Measurements from ENCODE around the gene MTMR1.

The MTMR1 gene

DNA sequence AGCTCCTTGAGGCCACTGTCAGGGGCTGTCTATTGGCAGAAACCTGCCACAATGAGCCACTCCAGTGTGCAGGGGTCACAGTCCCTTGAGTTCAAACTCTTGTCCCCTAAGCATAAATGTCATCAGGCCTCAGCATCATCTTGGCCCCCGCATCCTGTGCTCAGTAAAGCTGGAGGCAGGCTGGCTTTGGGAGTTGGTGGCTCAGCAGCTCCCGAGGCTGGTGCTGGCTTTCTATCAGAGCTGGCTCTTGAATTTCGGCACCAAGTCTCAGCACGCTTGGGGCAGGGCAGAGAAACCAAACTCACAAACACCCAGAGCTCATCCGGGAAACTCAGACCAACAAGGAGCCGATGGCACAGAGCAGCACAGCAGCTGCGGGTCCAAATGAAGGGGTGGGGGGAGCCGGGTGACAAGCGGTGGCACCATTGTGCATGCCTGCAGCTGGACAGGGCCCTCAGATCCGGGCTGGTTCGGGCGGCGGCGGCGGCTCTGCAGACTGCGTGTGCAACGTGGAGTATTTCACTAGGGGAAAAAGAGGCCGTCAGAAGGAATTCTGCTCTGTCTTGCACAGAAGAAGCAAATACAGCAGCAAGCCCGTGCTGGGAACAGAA, 75.5 kb downstream of the MTMR1 start:
- TF ChIP-seq CSDC2 (CRISPR knock-in tag; IDR thresholded peaks at IDR 0.05): no peak
- ATAC-seq: no peak

DNA sequence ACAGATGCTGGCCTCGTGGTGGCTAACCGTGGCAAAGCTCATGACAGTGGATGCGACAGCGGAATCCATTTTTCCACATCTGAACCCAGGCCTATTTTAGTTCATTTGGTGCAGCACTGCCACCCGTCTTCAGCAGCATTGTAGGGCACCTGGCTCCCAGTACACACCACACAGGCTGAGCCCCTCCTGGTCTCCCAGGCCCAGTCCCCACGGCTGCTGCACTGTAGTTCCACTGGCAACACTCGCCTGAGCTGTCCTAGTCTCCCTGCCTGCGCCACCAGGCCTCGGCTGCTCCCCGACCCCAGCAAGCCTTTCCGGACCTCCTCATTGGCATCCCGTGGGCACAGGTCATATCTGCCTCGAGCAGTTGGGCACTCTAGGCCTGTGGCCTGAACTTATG, 76.2 kb downstream of the MTMR1 start:
- TF ChIP-seq, protein P1, sequence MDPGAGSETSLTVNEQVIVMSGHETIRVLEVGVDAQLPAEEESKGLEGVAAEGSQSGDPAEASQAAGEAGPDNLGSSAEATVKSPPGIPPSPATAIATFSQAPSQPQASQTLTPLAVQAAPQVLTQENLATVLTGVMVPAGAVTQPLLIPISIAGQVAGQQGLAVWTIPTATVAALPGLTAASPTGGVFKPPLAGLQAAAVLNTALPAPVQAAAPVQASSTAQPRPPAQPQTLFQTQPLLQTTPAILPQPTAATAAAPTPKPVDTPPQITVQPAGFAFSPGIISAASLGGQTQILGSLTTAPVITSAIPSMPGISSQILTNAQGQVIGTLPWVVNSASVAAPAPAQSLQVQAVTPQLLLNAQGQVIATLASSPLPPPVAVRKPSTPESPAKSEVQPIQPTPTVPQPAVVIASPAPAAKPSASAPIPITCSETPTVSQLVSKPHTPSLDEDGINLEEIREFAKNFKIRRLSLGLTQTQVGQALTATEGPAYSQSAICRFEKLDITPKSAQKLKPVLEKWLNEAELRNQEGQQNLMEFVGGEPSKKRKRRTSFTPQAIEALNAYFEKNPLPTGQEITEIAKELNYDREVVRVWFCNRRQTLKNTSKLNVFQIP (CRISPR knock-in tag; IDR thresholded peaks at IDR 0.05; ENCODE audit: borderline replicate concordance, low read depth): no peak
- TF ChIP-seq ISL1 (CRISPR knock-in tag; IDR thresholded peaks at IDR 0.05) (no peak), TCF4 (CRISPR knock-in tag; IDR thresholded peaks at IDR 0.05; ENCODE audit: borderline replicate concordance) (no peak), ESRRG (CRISPR knock-in tag; IDR thresholded peaks at IDR 0.05) (no peak)
- TF ChIP-seq, protein P2, sequence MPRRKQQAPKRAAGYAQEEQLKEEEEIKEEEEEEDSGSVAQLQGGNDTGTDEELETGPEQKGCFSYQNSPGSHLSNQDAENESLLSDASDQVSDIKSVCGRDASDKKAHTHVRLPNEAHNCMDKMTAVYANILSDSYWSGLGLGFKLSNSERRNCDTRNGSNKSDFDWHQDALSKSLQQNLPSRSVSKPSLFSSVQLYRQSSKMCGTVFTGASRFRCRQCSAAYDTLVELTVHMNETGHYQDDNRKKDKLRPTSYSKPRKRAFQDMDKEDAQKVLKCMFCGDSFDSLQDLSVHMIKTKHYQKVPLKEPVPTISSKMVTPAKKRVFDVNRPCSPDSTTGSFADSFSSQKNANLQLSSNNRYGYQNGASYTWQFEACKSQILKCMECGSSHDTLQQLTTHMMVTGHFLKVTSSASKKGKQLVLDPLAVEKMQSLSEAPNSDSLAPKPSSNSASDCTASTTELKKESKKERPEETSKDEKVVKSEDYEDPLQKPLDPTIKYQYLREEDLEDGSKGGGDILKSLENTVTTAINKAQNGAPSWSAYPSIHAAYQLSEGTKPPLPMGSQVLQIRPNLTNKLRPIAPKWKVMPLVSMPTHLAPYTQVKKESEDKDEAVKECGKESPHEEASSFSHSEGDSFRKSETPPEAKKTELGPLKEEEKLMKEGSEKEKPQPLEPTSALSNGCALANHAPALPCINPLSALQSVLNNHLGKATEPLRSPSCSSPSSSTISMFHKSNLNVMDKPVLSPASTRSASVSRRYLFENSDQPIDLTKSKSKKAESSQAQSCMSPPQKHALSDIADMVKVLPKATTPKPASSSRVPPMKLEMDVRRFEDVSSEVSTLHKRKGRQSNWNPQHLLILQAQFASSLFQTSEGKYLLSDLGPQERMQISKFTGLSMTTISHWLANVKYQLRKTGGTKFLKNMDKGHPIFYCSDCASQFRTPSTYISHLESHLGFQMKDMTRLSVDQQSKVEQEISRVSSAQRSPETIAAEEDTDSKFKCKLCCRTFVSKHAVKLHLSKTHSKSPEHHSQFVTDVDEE (CRISPR knock-in tag; IDR thresholded peaks at IDR 0.05): no peak
- ATAC-seq: no peak

DNA sequence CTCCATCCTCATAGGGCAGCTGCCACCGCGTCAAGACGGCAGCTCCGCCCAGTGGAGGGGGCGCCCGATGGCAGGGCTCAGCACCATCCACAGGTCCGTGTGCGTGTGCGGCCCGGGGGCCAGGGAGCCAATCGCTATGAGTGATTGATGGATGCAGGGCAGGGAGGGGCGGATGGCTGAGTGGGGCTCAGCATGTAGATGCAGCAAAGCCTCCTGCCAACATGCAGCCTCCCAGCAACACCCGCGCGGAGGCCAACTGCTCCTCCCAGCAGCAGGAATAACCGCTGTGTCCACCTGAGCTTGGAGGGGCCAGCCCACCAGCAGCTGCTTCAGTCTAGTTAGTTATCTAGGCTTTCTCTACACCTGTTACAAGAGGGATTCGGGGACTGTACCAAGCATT, 77.4 kb downstream of the MTMR1 start:
- TF ChIP-seq TOX (CRISPR knock-in tag; IDR thresholded peaks at IDR 0.05; ENCODE audit: borderline replicate concordance): no peak
- TF ChIP-seq TCF4 (CRISPR knock-in tag; IDR thresholded peaks at IDR 0.05; ENCODE audit: borderline replicate concordance): no peak
- no peak for TF ChIP-seq SNAI2 (CRISPR knock-in tag; IDR thresholded peaks at IDR 0.05)
- no peak for ATAC-seq

DNA sequence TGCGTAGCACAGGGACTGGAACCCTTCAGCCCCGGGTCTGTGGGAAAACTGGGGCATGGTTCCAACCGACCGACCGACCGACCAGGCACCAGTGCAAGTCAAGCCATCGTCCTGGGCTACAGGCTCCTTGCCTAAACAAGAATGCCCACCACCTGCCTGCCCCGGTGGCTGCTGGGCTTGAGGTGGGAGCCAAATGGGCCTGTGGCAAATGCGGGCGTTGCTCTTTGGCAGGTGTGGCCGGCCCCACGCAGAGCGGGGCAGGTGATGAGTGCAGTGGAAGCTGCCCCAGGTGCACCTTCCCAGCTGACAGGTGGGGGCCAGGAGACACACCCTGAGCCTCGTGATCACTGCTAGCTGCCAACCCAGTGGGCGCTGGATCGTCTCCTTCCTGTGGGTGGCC, 77.9 kb downstream of the MTMR1 start:
- ATAC-seq: no peak
- TF ChIP-seq BACH2 (CRISPR knock-in tag; IDR thresholded peaks at IDR 0.05; ENCODE audit: borderline replicate concordance) (no peak), ZNF70 (CRISPR knock-in tag; IDR thresholded peaks at IDR 0.05) (no peak), CSDC2 (CRISPR knock-in tag; IDR thresholded peaks at IDR 0.05) (no peak), ESRRG (CRISPR knock-in tag; IDR thresholded peaks at IDR 0.05) (no peak), ZNF565 (CRISPR knock-in tag; conservative IDR thresholded peaks at IDR 0.05; ENCODE audit: low read depth) (no peak)
- TF ChIP-seq, protein P3, sequence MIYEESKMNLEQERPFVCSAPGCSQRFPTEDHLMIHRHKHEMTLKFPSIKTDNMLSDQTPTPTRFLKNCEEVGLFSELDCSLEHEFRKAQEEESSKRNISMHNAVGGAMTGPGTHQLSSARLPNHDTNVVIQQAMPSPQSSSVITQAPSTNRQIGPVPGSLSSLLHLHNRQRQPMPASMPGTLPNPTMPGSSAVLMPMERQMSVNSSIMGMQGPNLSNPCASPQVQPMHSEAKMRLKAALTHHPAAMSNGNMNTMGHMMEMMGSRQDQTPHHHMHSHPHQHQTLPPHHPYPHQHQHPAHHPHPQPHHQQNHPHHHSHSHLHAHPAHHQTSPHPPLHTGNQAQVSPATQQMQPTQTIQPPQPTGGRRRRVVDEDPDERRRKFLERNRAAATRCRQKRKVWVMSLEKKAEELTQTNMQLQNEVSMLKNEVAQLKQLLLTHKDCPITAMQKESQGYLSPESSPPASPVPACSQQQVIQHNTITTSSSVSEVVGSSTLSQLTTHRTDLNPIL (CRISPR knock-in tag; IDR thresholded peaks at IDR 0.05; ENCODE audit: low read depth): no peak

DNA sequence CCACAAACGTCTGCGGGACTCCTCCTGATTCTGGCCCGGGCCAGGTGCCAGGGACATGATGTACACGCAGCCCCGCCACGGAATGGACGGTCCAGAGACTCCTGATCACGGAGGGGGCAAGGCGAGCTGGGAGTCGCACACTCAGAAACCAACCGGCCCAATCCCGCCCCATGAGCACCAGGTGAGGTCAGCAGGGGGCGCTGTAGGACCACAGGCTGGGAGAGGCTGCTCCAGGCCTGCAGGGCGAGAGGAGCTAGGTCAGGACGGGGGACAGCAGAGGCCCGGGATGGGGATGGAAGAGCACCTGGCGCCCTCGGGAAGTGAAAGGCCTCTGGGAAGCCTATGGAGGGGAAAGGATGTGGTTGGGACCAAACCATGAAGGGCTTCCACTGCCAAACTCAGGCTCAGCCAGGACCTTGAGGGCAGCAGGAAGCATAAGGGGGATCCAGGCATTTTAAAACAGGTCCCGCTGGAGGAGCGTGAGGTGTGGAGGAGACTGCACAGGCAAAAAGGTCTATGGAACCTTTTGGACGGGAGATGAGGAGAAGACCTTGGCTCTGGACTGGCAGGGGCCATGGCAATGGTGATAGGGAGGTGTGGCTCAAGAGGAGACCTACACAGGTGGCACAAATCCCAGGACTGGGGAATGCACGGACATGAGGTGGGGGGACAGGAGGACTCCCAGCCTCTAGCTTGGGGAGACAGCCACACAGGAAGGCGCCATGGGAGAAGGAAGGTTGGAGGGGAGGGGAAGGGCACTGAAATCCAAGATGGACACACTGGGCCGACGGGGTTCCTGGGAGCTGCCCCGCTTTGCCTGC, 79.2 kb downstream of the MTMR1 start:
- TF ChIP-seq, protein P3 (CRISPR knock-in tag; IDR thresholded peaks at IDR 0.05; ENCODE audit: low read depth): no peak
- no peak for TF ChIP-seq TCF4 (CRISPR knock-in tag; IDR thresholded peaks at IDR 0.05; ENCODE audit: borderline replicate concordance)
- no peak for TF ChIP-seq TOX (CRISPR knock-in tag; IDR thresholded peaks at IDR 0.05; ENCODE audit: borderline replicate concordance)
- TF ChIP-seq, protein P4, sequence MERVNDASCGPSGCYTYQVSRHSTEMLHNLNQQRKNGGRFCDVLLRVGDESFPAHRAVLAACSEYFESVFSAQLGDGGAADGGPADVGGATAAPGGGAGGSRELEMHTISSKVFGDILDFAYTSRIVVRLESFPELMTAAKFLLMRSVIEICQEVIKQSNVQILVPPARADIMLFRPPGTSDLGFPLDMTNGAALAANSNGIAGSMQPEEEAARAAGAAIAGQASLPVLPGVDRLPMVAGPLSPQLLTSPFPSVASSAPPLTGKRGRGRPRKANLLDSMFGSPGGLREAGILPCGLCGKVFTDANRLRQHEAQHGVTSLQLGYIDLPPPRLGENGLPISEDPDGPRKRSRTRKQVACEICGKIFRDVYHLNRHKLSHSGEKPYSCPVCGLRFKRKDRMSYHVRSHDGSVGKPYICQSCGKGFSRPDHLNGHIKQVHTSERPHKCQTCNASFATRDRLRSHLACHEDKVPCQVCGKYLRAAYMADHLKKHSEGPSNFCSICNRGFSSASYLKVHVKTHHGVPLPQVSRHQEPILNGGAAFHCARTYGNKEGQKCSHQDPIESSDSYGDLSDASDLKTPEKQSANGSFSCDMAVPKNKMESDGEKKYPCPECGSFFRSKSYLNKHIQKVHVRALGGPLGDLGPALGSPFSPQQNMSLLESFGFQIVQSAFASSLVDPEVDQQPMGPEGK (CRISPR knock-in tag; IDR thresholded peaks at IDR 0.05; ENCODE audit: borderline replicate concordance): no peak
- no peak for TF ChIP-seq CSDC2 (CRISPR knock-in tag; IDR thresholded peaks at IDR 0.05)
- TF ChIP-seq RARB (CRISPR knock-in tag; IDR thresholded peaks at IDR 0.05): no peak
- TF ChIP-seq, protein P5, sequence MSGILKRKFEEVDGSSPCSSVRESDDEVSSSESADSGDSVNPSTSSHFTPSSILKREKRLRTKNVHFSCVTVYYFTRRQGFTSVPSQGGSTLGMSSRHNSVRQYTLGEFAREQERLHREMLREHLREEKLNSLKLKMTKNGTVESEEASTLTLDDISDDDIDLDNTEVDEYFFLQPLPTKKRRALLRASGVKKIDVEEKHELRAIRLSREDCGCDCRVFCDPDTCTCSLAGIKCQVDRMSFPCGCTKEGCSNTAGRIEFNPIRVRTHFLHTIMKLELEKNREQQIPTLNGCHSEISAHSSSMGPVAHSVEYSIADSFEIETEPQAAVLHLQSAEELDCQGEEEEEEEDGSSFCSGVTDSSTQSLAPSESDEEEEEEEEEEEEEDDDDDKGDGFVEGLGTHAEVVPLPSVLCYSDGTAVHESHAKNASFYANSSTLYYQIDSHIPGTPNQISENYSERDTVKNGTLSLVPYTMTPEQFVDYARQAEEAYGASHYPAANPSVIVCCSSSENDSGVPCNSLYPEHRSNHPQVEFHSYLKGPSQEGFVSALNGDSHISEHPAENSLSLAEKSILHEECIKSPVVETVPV (CRISPR knock-in tag; IDR thresholded peaks at IDR 0.05): no peak
- no peak for TF ChIP-seq ARNTL (CRISPR knock-in tag; IDR thresholded peaks at IDR 0.05; ENCODE audit: borderline replicate concordance, low read depth)
- TF ChIP-seq, protein P1 (CRISPR knock-in tag; IDR thresholded peaks at IDR 0.05; ENCODE audit: borderline replicate concordance, low read depth): no peak
- peak; percentile 95 for ATAC-seq
